ENCODE results near the gene SLC35A1.
"Not testable (repeated sequence)": the region's sequence is repeated elsewhere in the genome, so short reads cannot be mapped to it uniquely, and the experiment has no call there.

The SLC35A1 gene

DNA sequence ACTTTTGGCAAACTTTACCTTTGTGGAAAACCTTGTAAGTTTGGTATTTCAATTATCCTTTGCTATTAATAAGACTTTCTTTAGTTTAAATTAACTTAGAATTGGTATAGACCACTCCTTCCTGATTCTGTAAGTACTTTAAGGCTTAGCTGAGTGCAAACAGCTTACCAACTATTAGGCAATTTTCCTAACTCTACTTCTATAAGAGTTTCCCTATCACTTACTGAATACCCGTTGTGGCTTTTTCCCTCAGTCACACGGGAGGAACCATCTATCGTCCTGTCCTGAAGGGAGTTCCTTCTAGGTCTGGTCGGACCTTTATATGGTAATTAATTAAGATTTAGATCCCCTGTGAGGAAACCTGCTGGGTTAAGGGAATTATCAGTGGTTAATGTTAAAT, 9.6 kb downstream of the SLC35A1 start:
- H3K36me3 ChIP-seq (ENCODE audit: control insufficient read depth in 2 of 2, insufficient read depth in 2 of 2, low read length in 2 of 2): peaks cover 0 to 3% of the 10 kb centered on the region in 2 donors
- no peaks in the 10 kb centered on the region for H3K27me3 ChIP-seq (ENCODE audit: control insufficient read depth in 1 of 2, insufficient read depth in 2 of 2, low read length in 2 of 2)
- H3K4me3 ChIP-seq (ENCODE audit: low read length in 2 of 2): no peak overlapping the region
- no peak overlapping the region for H3K9ac ChIP-seq (ENCODE audit: low read length in 2 of 2)
- H3K9me3 ChIP-seq (ENCODE audit: control insufficient read depth in 2 of 2, low read length in 2 of 2): no peaks in the 10 kb centered on the region
- H3K27ac ChIP-seq (ENCODE audit: low read length): no peak overlapping the region
- no peaks in the 10 kb centered on the region for H3K4me1 ChIP-seq (ENCODE audit: control insufficient read depth, insufficient read depth, low read length)

DNA sequence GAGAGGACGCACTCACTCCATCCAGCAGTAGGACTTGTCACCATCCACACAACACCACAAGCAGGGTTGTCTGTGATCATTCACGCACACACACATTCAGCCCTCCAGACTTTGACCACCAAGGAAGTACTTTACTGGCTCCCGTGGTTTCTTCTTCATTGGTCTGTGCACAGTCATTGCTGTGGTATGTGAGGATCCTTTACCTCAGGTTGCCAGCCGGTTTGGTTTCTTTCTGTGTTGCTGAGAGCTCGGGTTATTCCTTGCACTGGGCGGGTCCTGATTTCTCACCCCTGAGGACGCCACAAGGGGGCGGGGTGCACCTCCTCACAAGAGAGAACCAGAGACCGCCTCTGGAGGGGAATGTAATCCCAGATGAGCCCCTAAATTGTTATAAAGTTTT, 11.2 kb downstream of the SLC35A1 start:
- Histone ChIP-seq H3K27ac (ENCODE audit: low read length) (no peak overlapping the region), H3K4me3 (ENCODE audit: low read length in 2 of 2) (no peak overlapping the region), H3K4me1 (ENCODE audit: control insufficient read depth, insufficient read depth, low read length) (no peaks in the 10 kb centered on the region), H3K9me3 (ENCODE audit: control insufficient read depth in 2 of 2, low read length in 2 of 2) (no peaks in the 10 kb centered on the region), H3K36me3 (ENCODE audit: control insufficient read depth in 2 of 2, insufficient read depth in 2 of 2, low read length in 2 of 2) (no peaks in the 10 kb centered on the region), H3K27me3 (ENCODE audit: control insufficient read depth in 1 of 2, insufficient read depth in 2 of 2, low read length in 2 of 2) (no peaks in the 10 kb centered on the region), H3K9ac (ENCODE audit: low read length in 2 of 2) (no peak overlapping the region)

DNA sequence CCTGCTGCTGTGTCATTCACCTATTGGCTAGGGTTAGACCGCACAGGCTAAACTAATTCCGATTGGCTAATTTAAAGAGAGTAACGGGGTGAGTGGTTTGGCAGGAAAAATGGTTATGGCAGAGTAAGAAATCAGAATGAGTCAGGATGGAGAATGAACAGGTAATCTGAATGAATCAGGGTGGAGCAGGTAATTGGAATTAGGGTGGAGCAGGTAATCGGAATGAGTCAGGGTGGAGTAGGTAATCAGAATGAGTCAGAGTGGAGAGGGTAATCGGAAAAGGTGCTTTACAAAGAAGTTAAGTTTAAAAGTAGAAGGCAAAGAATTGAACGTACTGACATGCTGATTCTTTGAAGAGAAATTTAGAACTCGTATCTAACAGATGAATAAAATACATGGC, 11.7 kb downstream of the SLC35A1 start:
- Histone ChIP-seq H3K27me3 (ENCODE audit: control insufficient read depth in 1 of 2, insufficient read depth in 2 of 2, low read length in 2 of 2) (no peaks in the 10 kb centered on the region), H3K27ac (ENCODE audit: low read length) (no peak overlapping the region), H3K4me3 (ENCODE audit: low read length in 2 of 2) (no peak overlapping the region), H3K36me3 (ENCODE audit: control insufficient read depth in 2 of 2, insufficient read depth in 2 of 2, low read length in 2 of 2) (no peaks in the 10 kb centered on the region), H3K4me1 (ENCODE audit: control insufficient read depth, insufficient read depth, low read length) (no peaks in the 10 kb centered on the region), H3K9ac (ENCODE audit: low read length in 2 of 2) (no peak overlapping the region), H3K9me3 (ENCODE audit: control insufficient read depth in 2 of 2, low read length in 2 of 2) (no peaks in the 10 kb centered on the region)

DNA sequence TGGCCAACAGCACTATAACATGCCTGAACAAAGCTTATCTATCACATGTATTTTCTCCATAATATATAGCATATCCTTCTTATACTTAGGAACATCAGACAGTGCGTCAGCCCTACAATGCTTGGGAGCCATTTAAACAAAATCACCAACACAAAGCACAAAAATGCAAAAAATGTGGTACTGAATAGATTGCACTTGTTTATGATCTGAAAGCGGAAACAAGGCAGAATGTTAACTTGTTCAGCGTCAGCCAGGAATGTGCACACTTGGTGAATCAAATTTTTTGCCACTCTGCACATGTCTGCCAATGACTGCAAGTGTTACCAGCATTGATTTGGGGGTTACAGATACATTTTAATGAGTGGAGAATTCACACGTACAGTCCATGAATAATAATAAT, 14.8 kb downstream of the SLC35A1 start:
- Histone ChIP-seq H3K4me3 (ENCODE audit: low read length in 2 of 2) (no peak overlapping the region), H3K27ac (ENCODE audit: low read length) (no peak overlapping the region), H3K4me1 (ENCODE audit: control insufficient read depth, insufficient read depth, low read length) (no peaks in the 10 kb centered on the region)

DNA sequence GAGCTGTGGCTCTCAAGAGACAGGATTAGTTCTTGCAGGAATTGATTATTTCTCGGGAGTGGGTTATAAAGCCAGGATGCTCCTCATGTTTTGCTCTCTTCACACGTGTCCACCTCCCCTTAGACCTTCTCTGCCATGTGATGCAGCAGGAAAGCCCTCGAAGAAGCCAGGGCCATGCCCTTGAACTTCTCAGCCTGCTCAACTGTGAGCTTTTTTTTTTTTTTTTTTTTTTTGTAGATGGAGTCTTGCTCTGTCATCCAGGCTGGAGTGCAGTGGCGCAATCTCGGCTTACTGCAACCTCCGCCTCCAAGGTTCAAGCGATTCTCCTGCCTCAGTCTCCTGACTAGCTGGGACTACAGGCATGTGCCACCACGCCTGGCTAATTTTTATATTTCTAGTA, 16.6 kb downstream of the SLC35A1 start:
- not testable (repeated sequence) for H3K27me3 ChIP-seq (ENCODE audit: control insufficient read depth in 1 of 2, insufficient read depth in 2 of 2, low read length in 2 of 2); H3K4me3 ChIP-seq (ENCODE audit: low read length in 2 of 2); H3K4me1 ChIP-seq (ENCODE audit: control insufficient read depth, insufficient read depth, low read length); H3K9me3 ChIP-seq (ENCODE audit: control insufficient read depth in 2 of 2, low read length in 2 of 2); H3K36me3 ChIP-seq (ENCODE audit: control insufficient read depth in 2 of 2, insufficient read depth in 2 of 2, low read length in 2 of 2); H3K27ac ChIP-seq (ENCODE audit: low read length); H3K9ac ChIP-seq (ENCODE audit: low read length in 2 of 2)

More for the DNA sequence above, 14.8 kb downstream of the SLC35A1 start:
- no peaks in the 10 kb centered on the region for H3K36me3 ChIP-seq (ENCODE audit: control insufficient read depth in 2 of 2, insufficient read depth in 2 of 2, low read length in 2 of 2)
- no peaks in the 10 kb centered on the region for H3K27me3 ChIP-seq (ENCODE audit: control insufficient read depth in 1 of 2, insufficient read depth in 2 of 2, low read length in 2 of 2)
- no peaks in the 10 kb centered on the region for H3K9me3 ChIP-seq (ENCODE audit: control insufficient read depth in 2 of 2, low read length in 2 of 2)
- no peak overlapping the region for H3K9ac ChIP-seq (ENCODE audit: low read length in 2 of 2)

DNA sequence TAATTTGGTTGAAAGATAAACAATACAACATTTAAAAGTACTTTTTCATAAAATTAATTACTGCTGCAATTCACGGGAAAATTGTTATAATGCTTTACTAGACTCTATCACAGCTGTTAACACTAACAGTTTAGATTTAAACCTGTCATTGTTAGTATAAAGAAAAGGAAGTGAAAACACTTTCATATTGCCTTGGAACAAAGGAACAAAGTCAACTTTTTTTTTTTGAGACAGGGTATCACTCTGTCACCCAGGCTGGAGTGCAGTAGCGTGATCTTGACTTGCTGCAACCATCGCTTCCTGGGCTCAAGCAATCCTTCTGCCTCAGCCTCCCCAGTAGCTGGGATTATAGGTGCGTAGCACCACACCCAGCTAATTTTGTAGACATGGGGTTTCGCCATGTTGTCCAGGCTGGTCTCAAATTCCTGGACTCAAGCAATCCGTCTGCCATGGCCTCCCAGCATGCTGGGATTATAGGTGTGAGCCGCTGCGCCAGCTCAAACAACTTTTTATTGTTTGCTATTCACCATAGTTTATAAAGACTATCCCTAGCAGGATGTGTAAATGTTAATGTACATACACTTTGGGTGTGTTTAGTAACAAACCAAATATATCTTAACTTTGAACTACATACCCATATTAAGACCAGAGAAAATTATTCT, 22.1 kb downstream of the SLC35A1 start:
- H3K9ac ChIP-seq (ENCODE audit: low read length in 2 of 2): no peak overlapping the region
- H3K4me1 ChIP-seq (ENCODE audit: control insufficient read depth, insufficient read depth, low read length): no peaks in the 10 kb centered on the region
- H3K36me3 ChIP-seq (ENCODE audit: control insufficient read depth in 2 of 2, insufficient read depth in 2 of 2, low read length in 2 of 2): peaks cover 2 to 6% of the 10 kb centered on the region in 2 donors
- no peaks in the 10 kb centered on the region for H3K27me3 ChIP-seq (ENCODE audit: control insufficient read depth in 1 of 2, insufficient read depth in 2 of 2, low read length in 2 of 2)
- no peak overlapping the region for H3K27ac ChIP-seq (ENCODE audit: low read length)
- H3K4me3 ChIP-seq (ENCODE audit: low read length in 2 of 2): no peak overlapping the region
- H3K9me3 ChIP-seq (ENCODE audit: control insufficient read depth in 2 of 2, low read length in 2 of 2): no peaks in the 10 kb centered on the region

DNA sequence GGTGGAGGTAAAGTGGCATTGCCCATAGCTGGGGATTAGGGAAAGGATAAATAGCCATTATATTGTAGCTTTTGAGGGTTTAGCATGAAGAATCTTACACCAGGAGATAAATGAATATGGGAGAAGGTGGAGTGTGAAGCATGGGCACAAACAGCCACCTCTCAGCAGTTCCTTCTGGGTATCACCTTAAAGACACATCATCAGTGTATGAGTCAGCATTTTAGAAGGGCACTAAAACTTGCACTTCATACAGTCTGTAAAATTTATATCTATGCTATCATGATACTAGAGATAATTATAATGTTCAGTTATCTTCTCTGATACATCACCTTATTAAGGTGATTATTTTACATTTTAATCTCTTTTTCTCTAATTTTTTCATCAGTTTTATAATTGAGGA, 25.3 kb downstream of the SLC35A1 start:
- Histone ChIP-seq H3K27me3 (ENCODE audit: control insufficient read depth in 1 of 2, insufficient read depth in 2 of 2, low read length in 2 of 2) (no peaks in the 10 kb centered on the region), H3K4me1 (ENCODE audit: control insufficient read depth, insufficient read depth, low read length) (no peaks in the 10 kb centered on the region), H3K4me3 (ENCODE audit: low read length in 2 of 2) (no peak overlapping the region), H3K9ac (ENCODE audit: low read length in 2 of 2) (no peak overlapping the region), H3K9me3 (ENCODE audit: control insufficient read depth in 2 of 2, low read length in 2 of 2) (no peaks in the 10 kb centered on the region), H3K27ac (ENCODE audit: low read length) (no peak overlapping the region), H3K36me3 (ENCODE audit: control insufficient read depth in 2 of 2, insufficient read depth in 2 of 2, low read length in 2 of 2) (peaks cover 9 to 18% of the 10 kb centered on the region in 2 donors)

DNA sequence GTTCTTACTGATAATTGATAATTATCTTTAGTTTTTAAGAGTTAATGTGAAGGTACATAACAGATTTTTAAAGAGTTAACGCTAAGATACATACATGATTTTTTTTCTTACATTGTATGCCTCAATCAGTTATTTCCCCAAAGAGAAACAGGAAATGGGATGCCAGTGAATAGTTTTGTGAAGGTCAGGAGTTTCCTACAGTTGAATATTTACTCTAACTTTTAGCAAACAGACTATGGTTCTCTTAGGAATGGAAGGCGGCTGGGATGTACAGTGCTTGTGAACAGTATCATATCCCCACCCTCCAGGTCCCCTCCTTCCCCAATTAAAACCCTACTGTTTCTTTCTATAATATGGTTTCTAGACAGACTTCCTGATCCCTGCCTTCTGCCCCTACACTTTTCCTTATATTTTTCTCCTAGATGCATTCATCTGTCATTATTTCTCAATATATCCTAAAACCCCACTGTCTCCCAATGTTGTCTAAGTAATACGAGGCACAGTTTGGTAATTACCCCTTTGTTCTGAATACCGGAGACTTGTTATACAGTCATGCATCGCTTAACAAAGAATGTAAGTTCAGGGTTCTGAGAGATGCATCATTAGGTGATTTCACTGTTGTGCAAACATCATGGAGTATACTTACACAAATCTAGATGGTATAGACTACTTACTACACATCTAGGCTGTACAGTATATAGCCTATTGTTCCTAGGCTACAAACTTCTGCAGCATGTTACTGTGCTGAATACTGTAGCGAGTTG, 29.2 kb downstream of the SLC35A1 start:
- no peaks in the 10 kb centered on the region for H3K9me3 ChIP-seq (ENCODE audit: control insufficient read depth in 2 of 2, low read length in 2 of 2)
- H3K4me1 ChIP-seq (ENCODE audit: control insufficient read depth, insufficient read depth, low read length): no peaks in the 10 kb centered on the region
- no peak overlapping the region for H3K27ac ChIP-seq (ENCODE audit: low read length)
- H3K36me3 ChIP-seq (ENCODE audit: control insufficient read depth in 2 of 2, insufficient read depth in 2 of 2, low read length in 2 of 2): peaks cover 9 to 18% of the 10 kb centered on the region in 2 donors
- no peaks in the 10 kb centered on the region for H3K27me3 ChIP-seq (ENCODE audit: control insufficient read depth in 1 of 2, insufficient read depth in 2 of 2, low read length in 2 of 2)
- no peak overlapping the region for H3K9ac ChIP-seq (ENCODE audit: low read length in 2 of 2)
- H3K4me3 ChIP-seq (ENCODE audit: low read length in 2 of 2): no peak overlapping the region

DNA sequence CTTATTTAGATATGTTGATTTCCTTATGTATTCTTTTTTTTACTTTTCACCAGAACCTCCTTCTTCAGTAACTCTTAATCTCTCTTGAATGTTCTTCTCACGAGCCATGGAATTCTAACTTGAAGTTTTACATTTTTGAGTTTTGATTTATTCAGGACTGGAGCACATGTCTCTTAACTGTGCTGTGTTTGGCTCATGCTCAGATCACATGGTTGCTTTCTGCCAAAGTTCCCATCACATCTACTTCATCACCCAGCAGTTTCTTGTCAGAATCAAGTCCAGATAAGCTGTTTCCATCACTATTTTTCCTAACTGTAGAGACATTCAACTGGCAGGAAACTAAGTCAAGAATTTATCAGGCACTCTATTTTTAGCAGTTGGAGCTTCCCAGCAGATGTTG, 31.7 kb downstream of the SLC35A1 start:
- Histone ChIP-seq H3K9ac (ENCODE audit: low read length in 2 of 2) (no peak overlapping the region), H3K9me3 (ENCODE audit: control insufficient read depth in 2 of 2, low read length in 2 of 2) (no peaks in the 10 kb centered on the region), H3K36me3 (ENCODE audit: control insufficient read depth in 2 of 2, insufficient read depth in 2 of 2, low read length in 2 of 2) (peaks cover 11 to 24% of the 10 kb centered on the region in 2 donors), H3K27me3 (ENCODE audit: control insufficient read depth in 1 of 2, insufficient read depth in 2 of 2, low read length in 2 of 2) (no peaks in the 10 kb centered on the region), H3K27ac (ENCODE audit: low read length) (no peak overlapping the region), H3K4me3 (ENCODE audit: low read length in 2 of 2) (no peak overlapping the region), H3K4me1 (ENCODE audit: control insufficient read depth, insufficient read depth, low read length) (no peaks in the 10 kb centered on the region)

DNA sequence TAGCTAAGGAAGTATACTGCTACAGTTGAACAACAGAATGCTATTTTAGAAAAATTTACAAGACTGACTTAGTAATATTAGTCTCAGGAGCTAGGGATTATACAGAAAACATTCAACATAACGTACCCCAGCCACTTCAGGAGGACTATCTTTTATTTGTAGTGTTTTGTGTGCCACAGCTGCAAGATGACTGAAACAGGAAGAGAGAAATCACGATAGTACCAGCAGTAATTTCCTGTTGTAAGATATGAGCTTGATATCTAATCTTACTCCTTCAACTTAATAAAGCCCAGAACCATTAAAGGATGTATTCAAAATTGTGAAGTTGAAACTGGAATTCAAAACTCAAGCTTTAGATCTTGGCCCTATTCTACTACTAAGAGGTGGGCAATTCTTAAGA, 42.1 kb downstream of the SLC35A1 start:
- Histone ChIP-seq H3K9ac (ENCODE audit: low read length in 2 of 2) (no peak overlapping the region), H3K27ac (ENCODE audit: low read length) (no peak overlapping the region), H3K27me3 (ENCODE audit: control insufficient read depth in 1 of 2, insufficient read depth in 2 of 2, low read length in 2 of 2) (no peaks in the 10 kb centered on the region), H3K4me3 (ENCODE audit: low read length in 2 of 2) (no peak overlapping the region), H3K36me3 (ENCODE audit: control insufficient read depth in 2 of 2, insufficient read depth in 2 of 2, low read length in 2 of 2) (peaks cover 37 to 44% of the 10 kb centered on the region in 2 donors), H3K4me1 (ENCODE audit: control insufficient read depth, insufficient read depth, low read length) (no peaks in the 10 kb centered on the region), H3K9me3 (ENCODE audit: control insufficient read depth in 2 of 2, low read length in 2 of 2) (no peaks in the 10 kb centered on the region)

DNA sequence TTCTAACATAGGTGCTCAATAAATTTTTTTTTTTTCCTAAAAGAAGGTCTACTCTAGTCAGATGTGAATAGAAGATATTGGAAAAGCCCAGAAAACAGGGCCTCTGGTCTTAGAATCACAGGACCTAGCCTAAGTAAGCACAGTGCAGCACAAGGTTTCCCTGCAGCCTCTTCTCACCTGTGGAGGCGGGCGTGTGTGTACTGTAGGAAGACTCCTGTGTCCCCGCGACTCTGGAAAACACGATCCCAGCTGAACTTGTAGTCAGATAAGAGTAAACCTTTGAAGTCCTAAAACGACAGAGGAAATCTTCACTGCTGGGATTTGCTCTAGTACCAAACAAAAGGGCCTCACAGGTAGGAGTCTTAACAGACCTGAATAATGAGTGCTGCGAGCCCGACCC, 45.7 kb downstream of the SLC35A1 start:
- H3K27ac ChIP-seq (ENCODE audit: low read length): no peak overlapping the region
- no peaks in the 10 kb centered on the region for H3K9me3 ChIP-seq (ENCODE audit: control insufficient read depth in 2 of 2, low read length in 2 of 2)
- no peak overlapping the region for H3K9ac ChIP-seq (ENCODE audit: low read length in 2 of 2)
- H3K36me3 ChIP-seq (ENCODE audit: control insufficient read depth in 2 of 2, insufficient read depth in 2 of 2, low read length in 2 of 2): peaks cover 36% of the 10 kb centered on the region in 2 donors
- H3K4me1 ChIP-seq (ENCODE audit: control insufficient read depth, insufficient read depth, low read length): no peaks in the 10 kb centered on the region
- no peaks in the 10 kb centered on the region for H3K27me3 ChIP-seq (ENCODE audit: control insufficient read depth in 1 of 2, insufficient read depth in 2 of 2, low read length in 2 of 2)
- no peak overlapping the region for H3K4me3 ChIP-seq (ENCODE audit: low read length in 2 of 2)
